Sigmoid colon (tissue), 7 donors: ENCODE results near the gene FZD2. TPM values are rescaled to one million over a fixed set of nuclear protein-coding genes. Genes with fewer than 3 reads are reported as not detected.

Experiments used
- DNase-seq: peaks from one replicate; pipeline ENCODE4 v3.0.0-alpha.2; 2019
- H3K27ac ChIP-seq, 4 donors: fragments of 200-600 bp; sonication (generic); one replicate each; pipeline ENCODE4 v1.5.1; 2016 to 2019; ENCODE audit warnings: mild to moderate bottlenecking in 1 of 4
- H3K27me3 ChIP-seq, 3 donors: fragments of 200-600 bp; sonication (generic); one replicate each; pipeline ENCODE4 v1.5.1; 2019; ENCODE audit warnings: mild to moderate bottlenecking in 1 of 3
- H3K36me3 ChIP-seq, 4 donors: fragments of 200-600 bp; sonication (generic); one replicate each; pipeline ENCODE4 v1.5.1; 2016 to 2019
- H3K4me1 ChIP-seq, 4 donors: fragments of 200-600 bp; sonication (generic); one replicate each; pipeline ENCODE4 v1.5.1; 2017 to 2019
- H3K4me3 ChIP-seq, 4 donors: fragments of 200-600 bp; sonication (generic); one replicate each; pipeline ENCODE4 v1.5.1; 2017 to 2019; ENCODE audit warnings: mild to moderate bottlenecking in 2 of 4, moderate library complexity in 1 of 4
- H3K9me3 ChIP-seq, 4 donors: fragments of 200-600 bp in 3 of 4; sonication (generic) in 3 of 4; one replicate each; pipeline versions ENCODE4 v1.5.1 to v1.6.1; 2013 to 2019
- EP300 ChIP-seq, 4 donors: sonication (generic); formaldehyde crosslinking; IDR thresholded peaks; one replicate each; pipeline ENCODE4 v1.6.1; 2017; ENCODE audit warnings: antibody characterized with exemption in 4 of 4
- POLR2A ChIP-seq, 2 donors: fragments of 450-650 bp; IDR thresholded peaks; one replicate each; pipeline ENCODE4 v1.6.1; 2016; ENCODE audit warnings: antibody characterized with exemption in 2 of 2, mild to moderate bottlenecking in 2 of 2, moderate library complexity in 2 of 2
- POLR2AphosphoS5 ChIP-seq, 4 donors: sonication (generic); formaldehyde crosslinking; IDR thresholded peaks; one replicate each; pipeline ENCODE4 v1.6.1; 2017; ENCODE audit warnings: antibody characterized with exemption in 4 of 4
- WGBS, 2 donors: extraction: QIAGEN DNeasy Blood & Tissue Kit; methylation state at CpG; one replicate each; pipeline ENCODE4 v1.1.7; 2013; 5-methylcytosine and 5-hydroxymethylcytosine counted together
- intact Hi-C: fragments of 100-400 bp; cut with DNase I; formaldehyde crosslinking; loops from one replicate; pipeline ENCODE4 v1.15.1; 2023
- polyA plus RNA-seq, 3 donors: library from polyadenylated mRNA; stranded (reverse); fragments of 200-250 nt; gene quantifications; one replicate each; pipeline ENCODE4 v1.2.3, GENCODE V29; 2013
- total RNA-seq, 4 donors: library from RNA; depleted of rRNA; stranded (reverse); fragments of >200 nt; gene quantifications; one replicate each; pipeline ENCODE4 v1.1.0, GENCODE V29; 2016
- TF ChIP-seq, protein P1 (sequence below), 4 experiments: fragments of 450-650 bp in 3 of 4; fragments of 200-600 bp in 1 of 4; IDR thresholded peaks; one replicate each; pipeline ENCODE4 v1.5.1; 2016 to 2019; ENCODE audit warnings: antibody characterized with exemption in 4 of 4, mild to moderate bottlenecking in 3 of 4, moderate library complexity in 2 of 4
- donor health status: healthy with polysubstance abuse.
- donor health status: Bipolar disorder and iron deficiency.
- donor health status: healthy.

FZD2 gene
- total and polyA plus RNA-seq, 7 donors: 0.60 to 2.8 (median 2.1) TPM

DNA sequence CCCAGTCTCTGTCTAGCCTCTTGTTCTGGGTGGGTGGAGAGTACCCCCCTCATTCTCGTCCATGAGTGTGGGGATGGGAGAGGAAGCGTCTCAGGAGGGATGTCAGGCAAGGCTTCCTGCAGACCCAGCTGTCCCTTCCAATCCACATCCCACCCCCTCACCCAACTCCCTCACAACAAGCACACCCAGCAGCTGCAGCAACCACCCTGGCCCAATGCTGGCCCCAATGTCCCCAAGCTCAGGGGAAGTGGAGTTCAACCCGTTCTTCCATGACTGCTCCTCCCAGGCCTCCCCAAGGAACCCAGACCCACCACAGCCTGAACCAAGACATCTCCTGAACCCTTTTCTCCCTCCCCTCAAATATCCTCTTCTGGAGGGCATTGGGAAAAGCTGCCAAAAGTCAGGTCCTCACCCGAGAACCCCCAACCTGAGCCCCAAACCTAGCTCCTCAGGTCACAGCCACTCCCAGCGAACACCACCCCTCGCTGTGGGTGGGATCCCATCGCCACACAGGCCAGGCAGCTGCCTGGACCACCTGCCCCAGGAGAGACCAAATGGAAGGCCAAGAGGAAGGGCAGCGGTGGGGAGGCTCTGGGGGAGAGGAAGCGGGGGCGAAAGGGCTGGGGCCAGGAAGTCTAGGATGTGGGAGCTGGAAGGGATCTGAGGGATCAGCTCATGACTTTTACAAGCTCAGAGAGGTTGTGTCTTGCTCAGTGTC lies 47.6 kb downstream of the FZD2 start:
- H3K4me1 ChIP-seq: peaks cover 0 to 12% (median 6%) of the 10 kb centered on the region in 4 donors
- TF ChIP-seq, protein P1, sequence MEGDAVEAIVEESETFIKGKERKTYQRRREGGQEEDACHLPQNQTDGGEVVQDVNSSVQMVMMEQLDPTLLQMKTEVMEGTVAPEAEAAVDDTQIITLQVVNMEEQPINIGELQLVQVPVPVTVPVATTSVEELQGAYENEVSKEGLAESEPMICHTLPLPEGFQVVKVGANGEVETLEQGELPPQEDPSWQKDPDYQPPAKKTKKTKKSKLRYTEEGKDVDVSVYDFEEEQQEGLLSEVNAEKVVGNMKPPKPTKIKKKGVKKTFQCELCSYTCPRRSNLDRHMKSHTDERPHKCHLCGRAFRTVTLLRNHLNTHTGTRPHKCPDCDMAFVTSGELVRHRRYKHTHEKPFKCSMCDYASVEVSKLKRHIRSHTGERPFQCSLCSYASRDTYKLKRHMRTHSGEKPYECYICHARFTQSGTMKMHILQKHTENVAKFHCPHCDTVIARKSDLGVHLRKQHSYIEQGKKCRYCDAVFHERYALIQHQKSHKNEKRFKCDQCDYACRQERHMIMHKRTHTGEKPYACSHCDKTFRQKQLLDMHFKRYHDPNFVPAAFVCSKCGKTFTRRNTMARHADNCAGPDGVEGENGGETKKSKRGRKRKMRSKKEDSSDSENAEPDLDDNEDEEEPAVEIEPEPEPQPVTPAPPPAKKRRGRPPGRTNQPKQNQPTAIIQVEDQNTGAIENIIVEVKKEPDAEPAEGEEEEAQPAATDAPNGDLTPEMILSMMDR (IDR thresholded peaks at IDR 0.05): no peak
- no peak for TF ChIP-seq EP300 (IDR thresholded peaks at IDR 0.05)
- TF ChIP-seq POLR2A (IDR thresholded peaks at IDR 0.05): no peak
- TF ChIP-seq POLR2AphosphoS5 (IDR thresholded peaks at IDR 0.05): no peak
- H3K27me3 ChIP-seq: no peaks in the 10 kb centered on the region
- intact Hi-C loops: no loop called here
- H3K36me3 ChIP-seq: no peaks in the 10 kb centered on the region
- no peak for DNase-seq
- no peak overlapping the region for H3K27ac ChIP-seq
- H3K9me3 ChIP-seq: no peaks in the 10 kb centered on the region
- WGBS, 2 donors: 81 to 89% methylated on average over 10 of the region's 10 CpGs
- no peak overlapping the region for H3K4me3 ChIP-seq

DNA sequence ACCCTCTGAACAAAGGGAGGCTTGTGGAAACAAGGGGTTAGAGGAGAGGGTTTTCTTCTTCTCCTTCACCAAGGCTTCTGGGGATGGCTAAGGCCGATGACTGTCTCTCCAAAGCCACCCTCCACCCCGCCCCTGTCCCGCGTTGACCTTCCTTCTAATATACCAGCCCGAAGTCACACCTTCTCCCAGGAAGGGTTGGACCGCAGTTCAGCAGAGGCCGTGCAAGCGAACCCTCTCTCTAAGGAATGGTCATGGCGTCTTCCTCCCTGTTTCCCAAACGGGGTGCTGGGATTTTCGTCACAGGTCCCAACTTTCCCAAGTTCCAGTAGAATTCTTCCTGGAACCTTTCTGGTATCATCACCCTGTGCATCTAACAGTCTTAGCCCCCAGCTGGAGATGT lies 49.4 kb downstream of the FZD2 start:
- intact Hi-C loops: no loop called here
- no peak overlapping the region for H3K27ac ChIP-seq
- no peaks in the 10 kb centered on the region for H3K36me3 ChIP-seq
- H3K27me3 ChIP-seq: no peaks in the 10 kb centered on the region
- no peaks in the 10 kb centered on the region for H3K9me3 ChIP-seq
- DNase-seq: no peak
- no peak overlapping the region for H3K4me3 ChIP-seq
- WGBS, 2 donors: 91 to 98% methylated on average over 11 of the region's 11 CpGs
- H3K4me1 ChIP-seq: peaks cover 0 to 12% (median 5%) of the 10 kb centered on the region in 4 donors
- TF ChIP-seq, protein P1 (IDR thresholded peaks at IDR 0.05): no peak
- TF ChIP-seq EP300 (IDR thresholded peaks at IDR 0.05) (no peak), POLR2AphosphoS5 (IDR thresholded peaks at IDR 0.05) (no peak), POLR2A (IDR thresholded peaks at IDR 0.05) (no peak)

DNA sequence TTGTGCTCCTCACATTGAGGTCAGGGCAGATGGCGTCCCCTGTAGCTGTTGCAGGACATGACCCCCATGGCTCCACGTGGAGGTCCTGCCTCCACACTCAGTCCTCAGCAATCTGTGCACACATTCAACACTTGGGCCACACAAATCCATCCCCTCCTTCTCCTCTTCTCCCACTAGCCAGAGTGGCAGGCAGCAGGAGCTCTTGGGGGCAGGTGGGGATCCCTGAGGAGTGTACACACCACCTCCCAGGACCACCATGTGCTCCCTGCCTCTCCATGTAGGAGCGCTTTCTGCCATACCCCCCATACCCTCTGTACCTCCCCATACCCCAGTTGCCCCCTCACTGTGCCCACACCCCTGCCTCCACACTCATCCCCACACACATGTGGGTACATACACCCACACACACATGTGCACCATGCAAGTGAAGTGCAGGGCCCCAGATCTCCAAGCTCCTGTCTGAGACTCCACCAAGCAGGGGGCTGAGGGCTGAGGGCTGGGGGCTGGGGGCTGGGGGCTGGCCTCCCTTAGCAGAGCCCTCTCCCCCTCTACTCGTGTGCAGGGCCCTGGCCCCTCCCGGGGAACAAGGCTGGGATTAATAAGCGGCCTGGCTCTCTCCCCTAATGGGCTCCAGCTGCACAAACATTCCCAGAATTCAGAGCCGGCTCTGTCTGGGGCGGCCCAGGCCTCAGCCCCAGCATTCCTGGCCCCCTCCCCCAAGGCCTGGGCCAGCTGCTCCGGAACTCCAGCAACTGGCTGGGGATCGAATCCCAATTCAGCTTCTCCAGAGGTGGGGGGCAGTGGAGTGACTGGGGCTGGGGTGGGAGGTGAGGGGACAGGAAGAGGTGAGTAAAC lies 50.8 kb downstream of the FZD2 start:
- H3K4me1 ChIP-seq: peaks cover 0 to 12% (median 5%) of the 10 kb centered on the region in 4 donors
- H3K9me3 ChIP-seq: no peaks in the 10 kb centered on the region
- H3K27me3 ChIP-seq: no peaks in the 10 kb centered on the region
- TF ChIP-seq POLR2A (IDR thresholded peaks at IDR 0.05) (no peak), POLR2AphosphoS5 (IDR thresholded peaks at IDR 0.05) (no peak), EP300 (IDR thresholded peaks at IDR 0.05) (no peak)
- TF ChIP-seq, protein P1 (IDR thresholded peaks at IDR 0.05): no peak
- H3K36me3 ChIP-seq: no peaks in the 10 kb centered on the region
- WGBS, 2 donors: 42 to 64% methylated on average over 10 of the region's 10 CpGs
- intact Hi-C loops: no loop called here
- no peak for DNase-seq
- no peak overlapping the region for H3K4me3 ChIP-seq
- no peak overlapping the region for H3K27ac ChIP-seq

DNA sequence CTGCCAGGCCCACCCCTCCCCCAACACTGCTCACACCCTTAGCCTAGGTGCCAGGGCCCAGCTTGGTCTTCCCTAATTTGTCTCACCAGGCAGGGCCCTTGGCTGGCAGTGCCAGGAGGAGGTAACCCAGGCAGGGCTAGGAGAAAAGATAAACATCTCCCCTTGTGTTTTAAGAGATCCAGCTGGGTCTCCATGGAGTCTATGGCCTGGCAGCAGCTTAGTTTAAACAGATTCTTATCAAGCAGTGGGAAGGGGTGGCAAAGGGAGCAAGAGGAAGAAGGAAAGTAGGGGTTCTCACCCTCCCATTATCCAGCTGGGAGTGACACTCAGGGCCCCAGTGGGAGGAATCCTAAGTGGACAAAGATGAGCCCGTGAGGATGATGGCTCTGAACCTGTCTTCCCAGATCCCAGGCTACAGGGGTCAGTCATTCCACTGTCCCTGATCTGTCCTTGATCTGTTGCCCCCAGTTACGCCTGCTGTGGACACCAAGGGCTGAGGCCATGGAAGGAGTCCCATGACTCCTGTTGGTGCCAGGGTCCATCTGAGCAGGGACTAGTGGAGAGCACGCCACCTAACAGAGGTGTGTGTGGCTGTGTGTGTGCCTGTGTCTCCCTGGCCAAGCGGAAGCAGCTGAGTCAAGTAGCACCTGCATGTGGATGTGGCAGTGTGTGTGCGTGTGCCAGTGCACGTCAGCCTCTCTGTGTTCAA lies 51.6 kb downstream of the FZD2 start:
- Histone ChIP-seq H3K36me3 (no peaks in the 10 kb centered on the region), H3K27me3 (no peaks in the 10 kb centered on the region), H3K4me1 (peaks cover 0 to 12% (median 5%) of the 10 kb centered on the region in 4 donors), H3K4me3 (no peak overlapping the region), H3K27ac (no peak overlapping the region), H3K9me3 (no peaks in the 10 kb centered on the region)
- intact Hi-C loops: no loop called here
- no peak for DNase-seq
- TF ChIP-seq POLR2AphosphoS5 (IDR thresholded peaks at IDR 0.05) (no peak), EP300 (IDR thresholded peaks at IDR 0.05) (no peak)
- TF ChIP-seq, protein P1 (IDR thresholded peaks at IDR 0.05): no peak
- WGBS, 2 donors: 88 to 90% methylated on average over 6 of the region's 6 CpGs
